Hepatocyte (in vitro differentiated cells): ENCODE measurements around the gene PIGQ. TPM values are rescaled to one million over a fixed set of nuclear protein-coding genes. Genes with fewer than 3 reads are reported as not detected.

Source experiments
- DNase-seq: peaks from one replicate; pipeline ENCODE4 v3.0.0-alpha.2; 2016; ENCODE audit warnings: low spot score
- H2AFZ ChIP-seq: fragments of 200-600 bp; sonication (generic); 2 replicates; pipeline ENCODE4 v1.6.0; 2016; ENCODE audit warnings: antibody characterized with exemption, mild to moderate bottlenecking
- H3K27ac ChIP-seq: fragments of 200-600 bp; sonication (generic); 2 replicates; pipeline ENCODE4 v1.5.1; 2016; ENCODE audit warnings: mild to moderate bottlenecking
- H3K27me3 ChIP-seq: fragments of 200-600 bp; sonication (generic); 2 replicates; pipeline ENCODE4 v1.6.1; 2016
- H3K36me3 ChIP-seq: fragments of 200-600 bp; sonication (generic); replicated peaks from 2 replicates; pipeline ENCODE4 v1.5.1; 2016; ENCODE audit warnings: low read depth; ENCODE audit not compliant: insufficient read depth
- H3K4me1 ChIP-seq: fragments of 200-600 bp; sonication (generic); 2 replicates; pipeline ENCODE4 v1.5.1; 2016; ENCODE audit warnings: mild to moderate bottlenecking, moderate library complexity; ENCODE audit not compliant: insufficient read depth
- H3K4me2 ChIP-seq: fragments of 200-600 bp; sonication (generic); 2 replicates; pipeline ENCODE4 v1.6.0; 2016
- H3K4me3 ChIP-seq: fragments of 200-600 bp; sonication (generic); 2 replicates; pipeline ENCODE4 v1.5.1; 2016; ENCODE audit warnings: mild to moderate bottlenecking
- H3K79me2 ChIP-seq: fragments of 200-600 bp; sonication (generic); 2 replicates; pipeline ENCODE4 v1.6.0; 2017; ENCODE audit warnings: mild to moderate bottlenecking
- H3K9me2 ChIP-seq: fragments of 200-600 bp; sonication (generic); replicated peaks from 2 replicates; pipeline ENCODE4 v1.6.0; 2017; ENCODE audit warnings: mild to moderate bottlenecking; ENCODE audit not compliant: insufficient read depth
- H3K9me3 ChIP-seq: fragments of 200-600 bp; sonication (generic); 2 replicates; pipeline ENCODE4 v1.5.1; 2016; ENCODE audit warnings: low read depth, mild to moderate bottlenecking
- H4K20me1 ChIP-seq: fragments of 200-600 bp; sonication (generic); 2 replicates; pipeline ENCODE4 v1.6.0; 2016; ENCODE audit warnings: mild to moderate bottlenecking; ENCODE audit not compliant: insufficient read depth, poor library complexity, severe bottlenecking
- EZH2 ChIP-seq: fragments of 200-600 bp; sonication (generic); IDR thresholded peaks from 2 replicates; pipeline ENCODE4 v1.6.1; 2016; ENCODE audit warnings: antibody characterized with exemption, mild to moderate bottlenecking, borderline replicate concordance
- EZH2phosphoT487 ChIP-seq: fragments of 200-600 bp; sonication (generic); IDR thresholded peaks from one replicate; pipeline ENCODE4 v1.6.1; 2018; ENCODE audit warnings: antibody characterized with exemption, mild to moderate bottlenecking, low read depth, moderate library complexity; ENCODE audit not compliant: unreplicated experiment, severe bottlenecking
- WGBS: methylation state at CpG from one replicate; pipeline ENCODE4 v1.1.6; 2016; ENCODE audit warnings: low lambda C conversion rate; ENCODE audit errors: missing lambda C conversion rate; 5-methylcytosine and 5-hydroxymethylcytosine counted together
- polyA plus RNA-seq: library from polyadenylated mRNA; unstranded; fragments of >200 nt; fragmentation: Nextera tagmentation; extraction: Ambion mirVana; gene quantifications from 2 replicates; pipeline ENCODE4 v1.2.1, GENCODE V29; 2016
- total RNA-seq: library from RNA; depleted of rRNA; stranded (reverse); fragments of >200 nt; gene quantifications from 2 replicates; pipeline ENCODE4 v1.2.3, GENCODE V29; 2014
- TF ChIP-seq, protein P1 (sequence below): fragments of 200-600 bp; sonication (generic); IDR thresholded peaks from 2 replicates; pipeline ENCODE4 v1.5.1; 2016; ENCODE audit warnings: antibody characterized with exemption, mild to moderate bottlenecking; ENCODE audit not compliant: poor library complexity

Gene PIGQ
- total and polyA plus RNA-seq, 2 experiments from 2014 or later: 30.0 to 58.6 TPM

DNA sequence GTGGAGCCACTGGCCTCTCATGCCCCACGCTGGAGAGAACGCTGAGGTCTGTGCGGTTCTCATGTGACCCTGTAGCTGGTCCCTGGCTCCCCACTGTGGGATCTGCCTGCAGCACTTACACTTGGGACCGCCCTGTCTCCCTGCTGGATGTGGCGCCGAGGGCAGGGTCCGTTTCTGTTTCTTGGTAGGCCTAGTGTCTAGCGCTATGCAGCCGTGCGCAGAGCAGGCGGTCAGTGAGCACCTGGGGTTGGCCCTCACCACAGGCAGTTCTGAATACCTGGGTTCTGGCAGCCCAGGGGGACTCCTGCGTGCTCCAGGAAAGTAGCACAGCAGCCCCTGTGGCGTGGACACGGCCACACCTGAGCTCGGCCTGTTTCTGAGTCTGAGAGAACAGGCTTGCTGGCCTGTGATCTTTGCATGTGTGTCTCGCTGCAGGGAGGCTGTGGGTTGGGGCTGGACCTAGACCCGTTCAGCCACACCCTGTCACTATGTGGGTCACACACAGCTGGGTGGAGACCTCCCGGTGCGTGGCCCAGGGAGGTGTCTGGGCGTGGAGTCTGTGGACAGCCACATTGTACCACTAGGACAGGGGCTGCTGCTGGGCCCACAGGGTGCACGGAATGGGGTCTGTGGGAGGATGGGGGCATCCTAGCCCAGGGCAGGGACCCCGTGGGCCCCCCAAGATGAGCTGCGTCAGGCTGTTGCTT is 39.5 kb upstream of the PIGQ start:
- H3K4me3 ChIP-seq: no peak overlapping the region
- DNase-seq: no peak
- H3K4me2 ChIP-seq: peak overlapping the region; percentile 100
- H3K9me3 ChIP-seq: no peaks in the 10 kb centered on the region
- TF ChIP-seq EZH2 (no peak), EZH2phosphoT487 (no peak)
- TF ChIP-seq, protein P1, sequence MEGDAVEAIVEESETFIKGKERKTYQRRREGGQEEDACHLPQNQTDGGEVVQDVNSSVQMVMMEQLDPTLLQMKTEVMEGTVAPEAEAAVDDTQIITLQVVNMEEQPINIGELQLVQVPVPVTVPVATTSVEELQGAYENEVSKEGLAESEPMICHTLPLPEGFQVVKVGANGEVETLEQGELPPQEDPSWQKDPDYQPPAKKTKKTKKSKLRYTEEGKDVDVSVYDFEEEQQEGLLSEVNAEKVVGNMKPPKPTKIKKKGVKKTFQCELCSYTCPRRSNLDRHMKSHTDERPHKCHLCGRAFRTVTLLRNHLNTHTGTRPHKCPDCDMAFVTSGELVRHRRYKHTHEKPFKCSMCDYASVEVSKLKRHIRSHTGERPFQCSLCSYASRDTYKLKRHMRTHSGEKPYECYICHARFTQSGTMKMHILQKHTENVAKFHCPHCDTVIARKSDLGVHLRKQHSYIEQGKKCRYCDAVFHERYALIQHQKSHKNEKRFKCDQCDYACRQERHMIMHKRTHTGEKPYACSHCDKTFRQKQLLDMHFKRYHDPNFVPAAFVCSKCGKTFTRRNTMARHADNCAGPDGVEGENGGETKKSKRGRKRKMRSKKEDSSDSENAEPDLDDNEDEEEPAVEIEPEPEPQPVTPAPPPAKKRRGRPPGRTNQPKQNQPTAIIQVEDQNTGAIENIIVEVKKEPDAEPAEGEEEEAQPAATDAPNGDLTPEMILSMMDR: no peak
- no peaks in the 10 kb centered on the region for H3K36me3 ChIP-seq
- H3K9me2 ChIP-seq: no peaks in the 10 kb centered on the region
- H3K27me3 ChIP-seq: no peaks in the 10 kb centered on the region
- peaks cover 49% of the 10 kb centered on the region for H3K4me1 ChIP-seq
- WGBS: 92% methylated on average over 23 of the region's 23 CpGs
- peaks cover 78% of the 10 kb centered on the region for H3K79me2 ChIP-seq
- peaks cover 41% of the 10 kb centered on the region for H4K20me1 ChIP-seq
- H3K27ac ChIP-seq: no peak overlapping the region
- H2AFZ ChIP-seq: no peak overlapping the region

DNA sequence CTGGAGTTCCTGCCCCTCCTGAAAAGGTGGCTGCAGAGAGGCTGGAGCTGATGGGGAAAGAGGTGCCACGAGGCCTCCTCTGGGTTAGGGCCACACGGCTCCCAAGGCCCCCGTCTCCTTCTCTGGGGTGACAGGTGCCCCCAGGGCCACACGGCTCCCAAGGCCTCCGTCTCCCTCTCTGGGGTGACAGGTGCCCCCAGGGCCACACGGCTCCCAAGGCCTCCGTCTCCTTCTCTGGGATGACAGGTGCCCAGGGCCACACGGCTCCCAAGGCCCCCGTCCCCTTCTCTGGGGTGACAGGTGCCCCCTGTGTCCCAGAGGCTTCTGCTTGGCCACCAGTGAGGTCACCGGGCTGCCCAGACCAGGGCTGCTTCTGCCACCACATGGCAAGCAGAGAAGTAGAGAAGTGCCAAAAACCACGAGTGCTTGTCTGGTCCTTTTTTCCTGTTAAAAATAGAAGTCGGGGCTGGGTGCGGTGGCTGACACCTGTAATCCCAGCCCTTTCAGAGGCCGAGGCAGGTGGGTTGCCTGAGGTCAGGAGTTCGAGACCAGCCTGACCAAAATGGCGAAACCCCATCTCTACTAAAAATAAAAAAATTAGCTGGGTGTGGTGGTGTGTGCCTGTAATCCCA is 38.2 kb upstream of the PIGQ start:
- Histone ChIP-seq H3K27ac (no peak overlapping the region), H3K9me2 (no peaks in the 10 kb centered on the region), H2AFZ (no peak overlapping the region), H3K27me3 (no peaks in the 10 kb centered on the region), H3K4me1 (peaks cover 45% of the 10 kb centered on the region), H3K4me2 (no peak overlapping the region), H3K36me3 (no peaks in the 10 kb centered on the region), H3K79me2 (peaks cover 83% of the 10 kb centered on the region), H3K9me3 (no peaks in the 10 kb centered on the region), H3K4me3 (no peak overlapping the region), H4K20me1 (peaks cover 41% of the 10 kb centered on the region)
- TF ChIP-seq, protein P1: no peak
- TF ChIP-seq EZH2phosphoT487: no peak
- TF ChIP-seq EZH2: no peak
- 96% methylated on average over 16 of the region's 16 CpGs for WGBS
- DNase-seq: no peak

DNA sequence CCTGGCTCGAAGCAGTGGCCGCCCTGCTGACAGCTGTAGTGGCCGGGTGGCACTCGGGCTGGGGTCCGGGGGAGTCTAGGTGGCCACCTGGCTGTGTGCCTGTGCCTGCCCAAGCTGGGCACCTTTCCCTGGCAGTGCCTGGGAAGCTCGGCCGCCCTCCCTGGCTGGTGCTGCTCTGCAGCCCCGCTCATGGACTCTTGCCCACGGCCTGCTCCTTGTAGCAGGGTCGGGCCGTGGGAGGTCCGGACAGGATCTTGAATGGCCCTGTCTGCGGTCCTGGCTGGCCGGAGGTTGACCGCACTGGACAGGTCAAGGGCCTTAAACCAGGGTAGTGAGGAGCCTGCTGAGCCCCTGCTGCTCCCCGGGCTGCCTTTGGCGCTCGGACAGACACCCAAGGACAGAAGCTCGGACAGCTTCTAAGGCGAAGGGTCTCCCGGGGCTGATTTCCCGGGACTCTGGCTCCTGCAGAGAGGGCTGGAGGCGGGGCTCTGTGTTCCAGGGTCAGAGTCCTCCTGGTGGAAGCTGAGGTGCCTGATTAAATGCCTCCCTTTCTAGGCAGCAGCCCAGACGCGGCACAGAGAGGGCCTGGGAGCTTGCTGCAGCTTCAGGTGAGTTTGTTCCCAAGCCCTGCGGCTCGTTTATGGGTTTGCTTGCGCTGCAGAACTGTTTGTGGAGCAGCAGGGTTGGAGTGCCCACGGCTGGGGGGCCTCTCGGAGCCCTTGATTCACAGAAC is 36.2 kb upstream of the PIGQ start:
- H3K27ac ChIP-seq: peak overlapping the region; percentile 84
- no peaks in the 10 kb centered on the region for H3K36me3 ChIP-seq
- no peaks in the 10 kb centered on the region for H3K9me2 ChIP-seq
- 62% methylated on average over 30 of the region's 30 CpGs for WGBS
- H4K20me1 ChIP-seq: peaks cover 43% of the 10 kb centered on the region
- no peaks in the 10 kb centered on the region for H3K9me3 ChIP-seq
- H3K4me2 ChIP-seq: peak overlapping the region; percentile 71
- DNase-seq: peak; percentile 86
- no peak overlapping the region for H3K4me3 ChIP-seq
- H2AFZ ChIP-seq: no peak overlapping the region
- H3K79me2 ChIP-seq: peaks cover 95% of the 10 kb centered on the region
- no peaks in the 10 kb centered on the region for H3K27me3 ChIP-seq
- peaks cover 44% of the 10 kb centered on the region for H3K4me1 ChIP-seq
- TF ChIP-seq, protein P1: no peak
- no peak for TF ChIP-seq EZH2
- no peak for TF ChIP-seq EZH2phosphoT487
